B cell (primary cell): ENCODE results near the gene SDC1. TPM values are rescaled to one million over a fixed set of nuclear protein-coding genes. Genes with fewer than 3 reads are reported as not detected.
"Not testable (repeated sequence)": the region's sequence is repeated elsewhere in the genome, so short reads cannot be mapped to it uniquely, and the experiment has no call there.

ENCODE experiments used
- ATAC-seq: fragments of 200-7000 bp; cut with Tn5 transposase; one replicate; pipeline ENCODE4 v1.10.0; 2021; ENCODE audit warnings: low read depth, mild to moderate bottlenecking, moderate number of reproducible peaks, moderate library complexity
- CTCF ChIA-PET: fragments of 350-600 bp; sonication (Branson Sonifier 250); formaldehyde crosslinking; loops from one replicate; lab custom pipeline; 2021; ENCODE audit warnings: antibody characterized with exemption, inconsistent platforms; lab: Charles Lee
- POLR2A ChIA-PET: fragments of 350-600 bp; sonication (Branson Sonifier 250); formaldehyde crosslinking; loops from one replicate; lab custom pipeline; 2021; ENCODE audit warnings: antibody characterized with exemption; lab: Charles Lee
- DNase-seq: peaks from one replicate; pipeline ENCODE4 v3.0.0; 2013
- H2AFZ ChIP-seq: 2 replicates; pipeline ENCODE4 v1.6.1; 2012; ENCODE audit warnings: mild to moderate bottlenecking, low read depth, low read length; ENCODE audit not compliant: insufficient read depth, poor library complexity, severe bottlenecking
- H3K27ac ChIP-seq, 2 donors: 1 replicate in 1 of 2; 2 replicates in 1 of 2; pipeline ENCODE4 v1.5.1; 2012 to 2013; ENCODE audit warnings: low read length in 2 of 2, mild to moderate bottlenecking in 2 of 2, moderate library complexity in 1 of 2
- H3K27me3 ChIP-seq, 4 experiments: fragments of 200-600 bp in 1 of 4; sonication (generic) in 1 of 4; replicated peaks in 1 of 4; 1 replicate in 2 of 4; 2 replicates in 2 of 4; pipeline versions ENCODE4 v1.6.1 to v1.7.0; 2013 to 2016; ENCODE audit warnings: low read length in 3 of 4, mild to moderate bottlenecking in 2 of 4, mixed read lengths in 1 of 4, moderate library complexity in 1 of 4; ENCODE audit not compliant: insufficient read depth in 4 of 4, control insufficient read depth in 3 of 4; ENCODE audit errors: control extremely low read depth in 1 of 4
- H3K36me3 ChIP-seq, 2 experiments: replicated peaks in 1 of 2; 1 replicate in 1 of 2; 2 replicates in 1 of 2; pipeline versions ENCODE4 v1.6.1 to v1.7.1; 2013; ENCODE audit warnings: low read length in 1 of 2; ENCODE audit not compliant: insufficient read depth in 2 of 2, control insufficient read depth in 1 of 2; ENCODE audit errors: control extremely low read depth in 1 of 2, extremely low read depth in 1 of 2
- H3K4me1 ChIP-seq, 2 donors: fragments of 200-600 bp in 1 of 2; sonication (generic) in 1 of 2; 1 replicate in 1 of 2; 2 replicates in 1 of 2; pipeline versions ENCODE4 v1.5.1 to v1.6.1; 2013 to 2017; ENCODE audit warnings: low read length in 2 of 2; ENCODE audit not compliant: control insufficient read depth in 2 of 2, insufficient read depth in 2 of 2
- H3K4me2 ChIP-seq: replicated peaks from 2 replicates; pipeline ENCODE3; 2012; ENCODE audit warnings: mild to moderate bottlenecking, low read depth, low read length; ENCODE audit not compliant: poor library complexity, severe bottlenecking
- H3K4me3 ChIP-seq, 5 experiments: fragments of 200-600 bp in 1 of 5; sonication (generic) in 1 of 5; 1 replicate in 3 of 5; 2 replicates in 2 of 5; pipeline versions ENCODE4 v1.5.1 to v1.7.0; 2011 to 2016; ENCODE audit warnings: low read length in 4 of 5, mild to moderate bottlenecking in 4 of 5, low read depth in 2 of 5, control low read depth in 1 of 5, moderate library complexity in 1 of 5; ENCODE audit not compliant: insufficient read depth in 1 of 5; ENCODE audit errors: control extremely low read depth in 1 of 5, extremely low read depth in 1 of 5
- H3K79me2 ChIP-seq: fragments of 200-600 bp; sonication (generic); one replicate; pipeline ENCODE4 v1.6.0; 2016; ENCODE audit warnings: low read length; ENCODE audit not compliant: control insufficient read depth, insufficient read depth
- H3K9ac ChIP-seq: fragments of 200-600 bp; sonication (generic); 2 replicates; pipeline ENCODE4 v1.6.1; 2017; ENCODE audit warnings: mild to moderate bottlenecking, low read length, moderate library complexity
- H3K9me3 ChIP-seq, 3 donors: one replicate each; pipeline versions ENCODE4 v1.6.1 to v1.7.1; 2013; ENCODE audit warnings: low read length in 2 of 3; ENCODE audit not compliant: control insufficient read depth in 2 of 3, insufficient read depth in 1 of 3; ENCODE audit errors: control extremely low read depth in 1 of 3
- H4K20me1 ChIP-seq: 2 replicates; pipeline ENCODE4 v1.6.0; 2012; ENCODE audit warnings: mild to moderate bottlenecking, low read length; ENCODE audit not compliant: insufficient read depth, control insufficient read depth, poor library complexity, severe bottlenecking
- H3K27ac Mint-ChIP-seq: one replicate; pipeline ENCODE4 v1.8.0; 2021; ENCODE audit warnings: mixed read lengths
- H3K27me3 Mint-ChIP-seq: one replicate; pipeline ENCODE4 v1.8.0; 2021; ENCODE audit warnings: mixed read lengths
- H3K4me1 Mint-ChIP-seq: one replicate; pipeline ENCODE4 v1.8.0; 2021; ENCODE audit warnings: mixed read lengths
- H3K4me3 Mint-ChIP-seq: one replicate; pipeline ENCODE4 v1.8.0; 2021; ENCODE audit warnings: mixed read lengths
- H3K9me3 Mint-ChIP-seq: one replicate; pipeline ENCODE4 v1.8.0; 2022; ENCODE audit warnings: mixed read lengths; ENCODE audit not compliant: insufficient read depth
- EZH2 ChIP-seq: IDR thresholded peaks from 2 replicates; pipeline ENCODE4 v1.6.1; 2012; ENCODE audit warnings: borderline replicate concordance, low read depth, mild to moderate bottlenecking, moderate library complexity, low read length; ENCODE audit not compliant: insufficient read depth, poor library complexity, severe bottlenecking
- WGBS: methylation state at CpG from one replicate; pipeline ENCODE4 v1.1.5; 2013; ENCODE audit warnings: missing lambda C conversion rate; ENCODE audit not compliant: insufficient coverage; 5-methylcytosine and 5-hydroxymethylcytosine counted together
- intact Hi-C: fragments of 100-400 bp; cut with micrococcal nuclease; formaldehyde crosslinking; loops from one replicate; pipeline ENCODE4 v1.10.0; 2022
- polyA plus RNA-seq: library from polyadenylated mRNA; depleted of rRNA; stranded (reverse); fragments of >200 nt; gene quantifications from 2 replicates; pipeline ENCODE4 v1.2.3, GENCODE V29; 2012
- total RNA-seq, 2 donors: library from RNA; stranded (reverse); fragments of 120-200 nt in 1 of 2; gene quantifications; 1 replicate in 1 of 2; 2 replicates in 1 of 2; pipeline versions ENCODE4 v1.2.3 to v1.2.4, GENCODE V29; 2013 to 2022
- TF ChIP-seq, protein P1 (sequence below): fragments of 200-600 bp; IDR thresholded peaks from one replicate; pipeline ENCODE4 v1.8.0; 2022; ENCODE audit warnings: antibody characterized with exemption, mild to moderate bottlenecking

Gene SDC1
- total and polyA plus RNA-seq, 2 donors (not counting 1 experiment from before 2014, with no cell fraction given) = 0.22 TPM; not detected in 1

DNA sequence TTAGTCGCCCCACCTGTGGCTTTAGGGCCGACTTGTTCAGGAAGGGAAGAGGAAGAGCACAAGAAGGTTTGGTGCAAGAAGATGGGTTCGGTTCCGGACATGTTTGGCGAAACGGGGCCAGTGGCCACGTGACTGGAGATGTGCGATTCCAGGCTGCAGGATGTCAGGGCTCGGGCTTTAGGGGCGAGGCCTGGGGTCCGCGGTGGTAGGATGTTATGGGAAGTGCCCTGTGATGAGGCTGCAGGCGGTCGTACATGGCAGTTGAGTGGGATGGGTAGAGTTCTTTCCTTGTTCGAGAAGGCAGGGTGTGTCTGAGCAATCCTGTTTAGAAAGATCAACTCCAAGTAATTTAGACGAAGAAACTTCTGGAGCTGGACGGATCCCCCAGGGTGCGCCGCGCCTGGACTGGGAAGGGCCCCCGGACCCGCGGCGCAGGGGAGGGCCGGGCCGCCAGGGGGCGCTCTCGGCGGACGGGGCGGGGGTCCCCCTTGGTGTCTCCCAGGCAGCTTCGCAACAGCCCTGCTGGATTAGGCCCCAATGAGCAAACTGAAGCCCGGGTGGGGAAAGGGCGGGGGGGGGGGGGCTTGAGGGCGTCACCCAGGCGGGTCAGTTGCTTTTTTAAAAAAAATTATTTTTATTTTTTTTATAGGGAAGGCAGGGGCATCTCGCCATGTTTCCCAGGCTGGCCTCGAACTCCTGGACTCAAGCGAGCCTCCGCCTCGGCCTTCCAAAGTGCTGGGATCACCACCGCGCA is 17.2 kb upstream of the SDC1 start:
- Histone ChIP-seq H3K4me3 (peak overlapping the region in 2 of 5 experiments; percentile 2 to 15), H3K36me3 (peaks cover 0 to under 1% of the 10 kb centered on the region in 2 experiments), H3K4me1 (no peaks in the 10 kb centered on the region), H3K79me2 (no peaks in the 10 kb centered on the region), H4K20me1 (no peaks in the 10 kb centered on the region), H3K27ac (no peak overlapping the region), H3K9me3 (peaks cover 0 to 2% (median 0%) of the 10 kb centered on the region in 3 donors), H3K27me3 (peaks cover 0 to 5% (median 0%) of the 10 kb centered on the region in 4 experiments), H2AFZ (no peak overlapping the region), H3K4me2 (peak overlapping the region; percentile 40), H3K9ac (no peak overlapping the region)
- H3K4me1 Mint-ChIP-seq = peaks cover 6% of the 10 kb centered on the region
- ATAC-seq = peak; percentile 33
- ChIA-PET CTCF (interaction anchor here (1.6 kb wide), 1 partner anchor 21 kb away, joined by 3 read pairs; no protein-coding TSS in a partner anchor), POLR2A (no interaction called here)
- peaks cover 14% of the 10 kb centered on the region for H3K27me3 Mint-ChIP-seq
- intact Hi-C loops = loop anchor here (5.0 kb wide), 1 partner anchor 400 kb away; no protein-coding TSS in a partner anchor
- H3K27ac Mint-ChIP-seq = no peak overlapping the region
- H3K9me3 Mint-ChIP-seq = no peaks in the 10 kb centered on the region
- H3K4me3 Mint-ChIP-seq = peak overlapping the region; percentile 67
- TF ChIP-seq, protein P1, sequence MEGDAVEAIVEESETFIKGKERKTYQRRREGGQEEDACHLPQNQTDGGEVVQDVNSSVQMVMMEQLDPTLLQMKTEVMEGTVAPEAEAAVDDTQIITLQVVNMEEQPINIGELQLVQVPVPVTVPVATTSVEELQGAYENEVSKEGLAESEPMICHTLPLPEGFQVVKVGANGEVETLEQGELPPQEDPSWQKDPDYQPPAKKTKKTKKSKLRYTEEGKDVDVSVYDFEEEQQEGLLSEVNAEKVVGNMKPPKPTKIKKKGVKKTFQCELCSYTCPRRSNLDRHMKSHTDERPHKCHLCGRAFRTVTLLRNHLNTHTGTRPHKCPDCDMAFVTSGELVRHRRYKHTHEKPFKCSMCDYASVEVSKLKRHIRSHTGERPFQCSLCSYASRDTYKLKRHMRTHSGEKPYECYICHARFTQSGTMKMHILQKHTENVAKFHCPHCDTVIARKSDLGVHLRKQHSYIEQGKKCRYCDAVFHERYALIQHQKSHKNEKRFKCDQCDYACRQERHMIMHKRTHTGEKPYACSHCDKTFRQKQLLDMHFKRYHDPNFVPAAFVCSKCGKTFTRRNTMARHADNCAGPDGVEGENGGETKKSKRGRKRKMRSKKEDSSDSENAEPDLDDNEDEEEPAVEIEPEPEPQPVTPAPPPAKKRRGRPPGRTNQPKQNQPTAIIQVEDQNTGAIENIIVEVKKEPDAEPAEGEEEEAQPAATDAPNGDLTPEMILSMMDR = peak; percentile 50
- TF ChIP-seq EZH2 = no peak
- peak; percentile 28 for DNase-seq
- WGBS = 35% methylated on average over 37 of the region's 43 CpGs

DNA sequence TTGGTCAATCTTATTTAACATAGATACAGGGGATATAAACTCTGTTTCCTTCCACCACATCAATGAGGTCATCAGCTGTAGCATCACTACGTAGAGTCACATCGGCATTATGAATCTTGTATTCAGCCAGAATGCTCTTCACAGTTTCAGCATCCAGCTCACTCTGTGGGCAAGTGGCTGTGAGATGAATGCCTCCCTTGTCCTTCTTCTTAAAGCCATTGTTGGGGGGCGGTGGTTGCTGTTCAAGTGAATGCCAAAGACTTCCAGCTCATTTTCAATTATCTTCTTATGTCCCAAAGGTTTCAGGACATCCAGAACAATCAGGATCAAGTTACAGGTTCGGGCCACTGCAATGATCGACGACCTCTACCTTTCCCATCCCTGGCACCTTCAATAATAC is 15.4 kb upstream of the SDC1 start:
- H3K4me3 ChIP-seq, H3K4me1 Mint-ChIP-seq, H3K4me2 ChIP-seq, H3K9me3 ChIP-seq, POLR2A ChIA-PET, ATAC-seq, H3K79me2 ChIP-seq, H3K9me3 Mint-ChIP-seq, H3K9ac ChIP-seq, H4K20me1 ChIP-seq, H3K4me1 ChIP-seq, H3K27ac Mint-ChIP-seq, DNase-seq, H3K4me3 Mint-ChIP-seq, H3K36me3 ChIP-seq, H3K27me3 ChIP-seq, H2AFZ ChIP-seq, H3K27ac ChIP-seq, CTCF ChIA-PET: not testable (repeated sequence)
- intact Hi-C loops = loop anchor here (5.0 kb wide), 1 partner anchor 402 kb away; no protein-coding TSS in a partner anchor
- peaks cover 26% of the 10 kb centered on the region for H3K27me3 Mint-ChIP-seq
- 100% methylated on average over 4 of the region's 6 CpGs for WGBS
